Measurements from ENCODE around the gene NMRK2.

Gene NMRK2

GRCh38 chr19:3981736-3982681 is 49.1 kb downstream of the NMRK2 start:
- FAIRE-seq: no peak

GRCh38 chr19:3982701-3983541 is 50.1 kb downstream of the NMRK2 start:
- FAIRE-seq: no peak

- no peak for FAIRE-seq
These were observed 50.7 kb downstream of the NMRK2 start for GRCh38 chr19:3983542-3983914.

GRCh38 chr19:3983936-3984583 is 51.2 kb downstream of the NMRK2 start:
- no peak for FAIRE-seq

GRCh38 chr19:3984584-3984907 is 51.7 kb downstream of the NMRK2 start:
- FAIRE-seq: no peak

GRCh38 chr19:3984908-3985642 is 52.2 kb downstream of the NMRK2 start, which contains the start of gene EEF2:
EEF2 (minus strand) TSS chr19:3985463; CDS start chr19:3985380, 83 bp downstream.
- FAIRE-seq: no peak

- FAIRE-seq: no peak
These were observed 52.9 kb downstream of the NMRK2 start for GRCh38 chr19:3985643-3986259.

- no peak for FAIRE-seq
These were observed 53.6 kb downstream of the NMRK2 start for GRCh38 chr19:3986260-3987041.

- no peak for FAIRE-seq
These were observed 54.9 kb downstream of the NMRK2 start for GRCh38 chr19:3987619-3988371.

- no peak for FAIRE-seq
These were observed 57.9 kb downstream of the NMRK2 start for GRCh38 chr19:3990815-3991117.
